ENCODE results near the gene PITX2.

PITX2 gene

GRCh38 chr4:110653321-110654253 lies 30.7 kb upstream of the PITX2 start:
- 90 to 96% methylated on average over 5 to 6 of the region's 6 CpGs for WGBS, 2 experiments
- H3K4me1 ChIP-seq (ENCODE audit: control insufficient read depth, insufficient read depth, low read length), result no peaks in the 10 kb centered on the region

GRCh38 chr4:110644008-110644407 lies 21.1 kb upstream of the PITX2 start:
- Histone ChIP-seq H3K27ac (ENCODE audit: insufficient read depth, low read depth, low read length, poor library complexity, severe bottlenecking) (no peak overlapping the region), H3K27me3 (ENCODE audit: control insufficient read depth, insufficient read depth, low read length, poor library complexity, severe bottlenecking) (peaks cover 46% of the 10 kb centered on the region)

More at GRCh38 chr4:110653321-110654253, 30.7 kb upstream of the PITX2 start:
- H3K36me3 ChIP-seq (ENCODE audit: control insufficient read depth, insufficient read depth, low read length), result no peaks in the 10 kb centered on the region
- no peak overlapping the region for H3K27ac ChIP-seq (ENCODE audit: insufficient read depth, low read depth, low read length, poor library complexity, severe bottlenecking)
- no peaks in the 10 kb centered on the region for H3K9me3 ChIP-seq (ENCODE audit: control insufficient read depth, low read length)
- no peaks in the 10 kb centered on the region for H3K27me3 ChIP-seq (ENCODE audit: control insufficient read depth, insufficient read depth, low read length, poor library complexity, severe bottlenecking)
- H3K4me3 ChIP-seq (ENCODE audit: insufficient read depth, low read depth, low read length), result no peak overlapping the region

GRCh38 chr4:110643096-110643495 lies 20.2 kb upstream of the PITX2 start:
- no peak overlapping the region for H3K27ac ChIP-seq (ENCODE audit: insufficient read depth, low read depth, low read length, poor library complexity, severe bottlenecking)
- no peaks in the 10 kb centered on the region for H3K36me3 ChIP-seq (ENCODE audit: control insufficient read depth, insufficient read depth, low read length)
- WGBS, 2 experiments, result 48 to 50% methylated on average over 1 of the region's 1 CpG
- H3K4me3 ChIP-seq (ENCODE audit: insufficient read depth, low read depth, low read length), result no peak overlapping the region
- peaks cover 55% of the 10 kb centered on the region for H3K27me3 ChIP-seq (ENCODE audit: control insufficient read depth, insufficient read depth, low read length, poor library complexity, severe bottlenecking)
- H3K9me3 ChIP-seq (ENCODE audit: control insufficient read depth, low read length), result no peaks in the 10 kb centered on the region
- peaks cover 28% of the 10 kb centered on the region for H3K4me1 ChIP-seq (ENCODE audit: control insufficient read depth, insufficient read depth, low read length)

More at GRCh38 chr4:110644008-110644407, 21.1 kb upstream of the PITX2 start:
- WGBS, 2 experiments, result 88% methylated on average over 1 of the region's 1 CpG
- H3K4me1 ChIP-seq (ENCODE audit: control insufficient read depth, insufficient read depth, low read length), result peaks cover 26% of the 10 kb centered on the region
- H3K36me3 ChIP-seq (ENCODE audit: control insufficient read depth, insufficient read depth, low read length), result no peaks in the 10 kb centered on the region
- H3K9me3 ChIP-seq (ENCODE audit: control insufficient read depth, low read length), result no peaks in the 10 kb centered on the region
- H3K4me3 ChIP-seq (ENCODE audit: insufficient read depth, low read depth, low read length), result no peak overlapping the region

- 1% methylated on average over 18 of the region's 18 CpGs for WGBS, 2 experiments
- H3K4me1 ChIP-seq (ENCODE audit: control insufficient read depth, insufficient read depth, low read length), result peaks cover 28% of the 10 kb centered on the region
- no peaks in the 10 kb centered on the region for H3K9me3 ChIP-seq (ENCODE audit: control insufficient read depth, low read length)
- H3K27ac ChIP-seq (ENCODE audit: insufficient read depth, low read depth, low read length, poor library complexity, severe bottlenecking), result no peak overlapping the region
- peaks cover 74% of the 10 kb centered on the region for H3K27me3 ChIP-seq (ENCODE audit: control insufficient read depth, insufficient read depth, low read length, poor library complexity, severe bottlenecking)
- H3K36me3 ChIP-seq (ENCODE audit: control insufficient read depth, insufficient read depth, low read length), result no peaks in the 10 kb centered on the region
- H3K4me3 ChIP-seq (ENCODE audit: insufficient read depth, low read depth, low read length), result no peak overlapping the region
Observed at GRCh38 chr4:110641218-110641617, 18.3 kb upstream of the PITX2 start.

GRCh38 chr4:110640576-110640975 lies 17.7 kb upstream of the PITX2 start:
- Histone ChIP-seq H3K27ac (ENCODE audit: insufficient read depth, low read depth, low read length, poor library complexity, severe bottlenecking) (no peak overlapping the region), H3K4me1 (ENCODE audit: control insufficient read depth, insufficient read depth, low read length) (peaks cover 28% of the 10 kb centered on the region), H3K4me3 (ENCODE audit: insufficient read depth, low read depth, low read length) (no peak overlapping the region), H3K36me3 (ENCODE audit: control insufficient read depth, insufficient read depth, low read length) (no peaks in the 10 kb centered on the region), H3K27me3 (ENCODE audit: control insufficient read depth, insufficient read depth, low read length, poor library complexity, severe bottlenecking) (peaks cover 80% of the 10 kb centered on the region), H3K9me3 (ENCODE audit: control insufficient read depth, low read length) (no peaks in the 10 kb centered on the region)
- 5 to 9% methylated on average over 7 to 9 of the region's 9 CpGs for WGBS, 2 experiments

- H3K4me3 ChIP-seq (ENCODE audit: insufficient read depth, low read depth, low read length), result no peak overlapping the region
- no peaks in the 10 kb centered on the region for H3K9me3 ChIP-seq (ENCODE audit: control insufficient read depth, low read length)
- H3K36me3 ChIP-seq (ENCODE audit: control insufficient read depth, insufficient read depth, low read length), result no peaks in the 10 kb centered on the region
- H3K27ac ChIP-seq (ENCODE audit: insufficient read depth, low read depth, low read length, poor library complexity, severe bottlenecking), result no peak overlapping the region
- WGBS, 2 experiments, result 0% methylated on average over 34 of the region's 34 CpGs
- H3K4me1 ChIP-seq (ENCODE audit: control insufficient read depth, insufficient read depth, low read length), result peaks cover 28% of the 10 kb centered on the region
- H3K27me3 ChIP-seq (ENCODE audit: control insufficient read depth, insufficient read depth, low read length, poor library complexity, severe bottlenecking), result peaks cover 91% of the 10 kb centered on the region
Observed at GRCh38 chr4:110639207-110640090, 16.6 kb upstream of the PITX2 start.

GRCh38 chr4:110638089-110638746 lies 15.3 kb upstream of the PITX2 start:
- no peaks in the 10 kb centered on the region for H3K36me3 ChIP-seq (ENCODE audit: control insufficient read depth, insufficient read depth, low read length)
- peaks cover 31% of the 10 kb centered on the region for H3K4me1 ChIP-seq (ENCODE audit: control insufficient read depth, insufficient read depth, low read length)
- no peak overlapping the region for H3K4me3 ChIP-seq (ENCODE audit: insufficient read depth, low read depth, low read length)
- no peak overlapping the region for H3K27ac ChIP-seq (ENCODE audit: insufficient read depth, low read depth, low read length, poor library complexity, severe bottlenecking)
- peaks cover 100% of the 10 kb centered on the region for H3K27me3 ChIP-seq (ENCODE audit: control insufficient read depth, insufficient read depth, low read length, poor library complexity, severe bottlenecking)
- H3K9me3 ChIP-seq (ENCODE audit: control insufficient read depth, low read length), result no peaks in the 10 kb centered on the region
- WGBS, 2 experiments, result 4 to 6% methylated on average over 7 to 8 of the region's 10 CpGs

- peak overlapping the region; percentile 32 for H3K4me3 ChIP-seq (ENCODE audit: insufficient read depth, low read depth, low read length)
- 1 to 2% methylated on average over 35 of the region's 35 CpGs for WGBS, 2 experiments
- no peak overlapping the region for H3K27ac ChIP-seq (ENCODE audit: insufficient read depth, low read depth, low read length, poor library complexity, severe bottlenecking)
- peaks cover 100% of the 10 kb centered on the region for H3K27me3 ChIP-seq (ENCODE audit: control insufficient read depth, insufficient read depth, low read length, poor library complexity, severe bottlenecking)
- no peaks in the 10 kb centered on the region for H3K36me3 ChIP-seq (ENCODE audit: control insufficient read depth, insufficient read depth, low read length)
- no peaks in the 10 kb centered on the region for H3K9me3 ChIP-seq (ENCODE audit: control insufficient read depth, low read length)
- H3K4me1 ChIP-seq (ENCODE audit: control insufficient read depth, insufficient read depth, low read length), result peaks cover 31% of the 10 kb centered on the region
Observed at GRCh38 chr4:110637408-110638088, 14.7 kb upstream of the PITX2 start.

- H3K36me3 ChIP-seq (ENCODE audit: control insufficient read depth, insufficient read depth, low read length), result no peaks in the 10 kb centered on the region
- no peaks in the 10 kb centered on the region for H3K9me3 ChIP-seq (ENCODE audit: control insufficient read depth, low read length)
- H3K27ac ChIP-seq (ENCODE audit: insufficient read depth, low read depth, low read length, poor library complexity, severe bottlenecking), result no peak overlapping the region
- H3K4me1 ChIP-seq (ENCODE audit: control insufficient read depth, insufficient read depth, low read length), result peaks cover 31% of the 10 kb centered on the region
- H3K27me3 ChIP-seq (ENCODE audit: control insufficient read depth, insufficient read depth, low read length, poor library complexity, severe bottlenecking), result peaks cover 100% of the 10 kb centered on the region
- H3K4me3 ChIP-seq (ENCODE audit: insufficient read depth, low read depth, low read length), result peak overlapping the region; percentile 32
- WGBS, 2 experiments, result 0 to 1% methylated on average over 56 of the region's 56 CpGs
Observed at GRCh38 chr4:110636680-110637407, 14.0 kb upstream of the PITX2 start.
